Measurements from ENCODE around the gene HEG1.

Gene HEG1

DNA sequence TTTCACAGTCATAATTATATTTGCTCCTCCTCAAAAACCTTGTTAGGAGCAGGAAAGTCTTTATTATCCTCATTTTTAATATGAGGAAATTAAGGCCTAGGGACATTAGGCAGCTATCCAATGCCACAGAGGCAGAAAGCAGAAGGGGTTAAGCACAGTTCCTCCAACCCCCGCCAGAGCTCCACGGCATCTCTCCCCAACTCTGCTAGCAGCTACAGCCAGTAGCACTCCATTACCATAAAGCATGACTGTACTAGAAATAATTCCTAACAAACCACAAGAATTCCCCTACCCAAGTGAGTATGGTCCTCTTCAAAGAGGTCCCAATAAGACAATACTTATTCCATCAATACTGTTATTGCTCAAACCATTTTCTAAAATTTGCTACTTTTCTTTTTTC is 9.8 kb downstream of the HEG1 start:
- no peak for DNase-seq

DNA sequence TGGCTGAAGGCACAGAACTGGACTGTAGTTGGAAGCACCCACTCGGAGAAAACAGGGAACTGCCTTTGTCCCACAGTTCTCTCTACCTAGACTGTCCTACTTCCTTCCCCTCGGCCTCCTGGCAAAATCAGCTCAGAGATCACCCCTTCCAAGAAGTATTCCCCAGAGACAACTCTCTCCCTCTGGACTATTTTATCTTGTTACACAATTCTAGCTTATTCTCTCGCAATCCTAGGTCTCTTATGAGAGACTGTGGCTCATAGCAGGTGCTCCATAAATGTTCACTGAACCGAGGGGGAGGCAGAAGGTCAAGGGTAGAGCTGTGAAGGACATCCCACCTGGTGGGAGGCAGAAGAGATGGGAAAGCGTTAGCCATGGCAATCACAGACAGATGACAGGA is 10.6 kb downstream of the HEG1 start:
- Histone ChIP-seq H3K27ac (ENCODE audit: low read length) (no peak overlapping the region), H3K27me3 (replicated peaks; ENCODE audit: insufficient read depth, low read length) (no peaks in the 10 kb centered on the region), H3K9ac (ENCODE audit: low read length) (no peak overlapping the region), H3K36me3 (replicated peaks; ENCODE audit: insufficient read depth, low read length) (no peaks in the 10 kb centered on the region), H3K4me3 (ENCODE audit: low read length) (no peak overlapping the region), H3K4me1 (ENCODE audit: low read length) (no peaks in the 10 kb centered on the region), H4K20me1 (ENCODE audit: insufficient read depth, low read length) (no peaks in the 10 kb centered on the region), H3K9me3 (replicated peaks; ENCODE audit: insufficient read depth, low read length) (no peaks in the 10 kb centered on the region), H3K9me2 (replicated peaks; ENCODE audit: insufficient read depth, low read length) (no peaks in the 10 kb centered on the region), H3F3A (ENCODE audit: insufficient read depth, low read length) (no peaks in the 10 kb centered on the region), H3K4me2 (ENCODE audit: low read depth, low read length) (no peak overlapping the region), H2AFZ (ENCODE audit: low read length) (no peak overlapping the region), H3K79me2 (ENCODE audit: low read length) (no peaks in the 10 kb centered on the region)
- TF ChIP-seq EZH2 (optimal IDR thresholded peaks at IDR 0.05; ENCODE audit: low read depth, low read length) (no peak), EZH2phosphoT487 (IDR thresholded peaks at IDR 0.05; ENCODE audit: low read length) (no peak)
- TF ChIP-seq, protein P1, sequence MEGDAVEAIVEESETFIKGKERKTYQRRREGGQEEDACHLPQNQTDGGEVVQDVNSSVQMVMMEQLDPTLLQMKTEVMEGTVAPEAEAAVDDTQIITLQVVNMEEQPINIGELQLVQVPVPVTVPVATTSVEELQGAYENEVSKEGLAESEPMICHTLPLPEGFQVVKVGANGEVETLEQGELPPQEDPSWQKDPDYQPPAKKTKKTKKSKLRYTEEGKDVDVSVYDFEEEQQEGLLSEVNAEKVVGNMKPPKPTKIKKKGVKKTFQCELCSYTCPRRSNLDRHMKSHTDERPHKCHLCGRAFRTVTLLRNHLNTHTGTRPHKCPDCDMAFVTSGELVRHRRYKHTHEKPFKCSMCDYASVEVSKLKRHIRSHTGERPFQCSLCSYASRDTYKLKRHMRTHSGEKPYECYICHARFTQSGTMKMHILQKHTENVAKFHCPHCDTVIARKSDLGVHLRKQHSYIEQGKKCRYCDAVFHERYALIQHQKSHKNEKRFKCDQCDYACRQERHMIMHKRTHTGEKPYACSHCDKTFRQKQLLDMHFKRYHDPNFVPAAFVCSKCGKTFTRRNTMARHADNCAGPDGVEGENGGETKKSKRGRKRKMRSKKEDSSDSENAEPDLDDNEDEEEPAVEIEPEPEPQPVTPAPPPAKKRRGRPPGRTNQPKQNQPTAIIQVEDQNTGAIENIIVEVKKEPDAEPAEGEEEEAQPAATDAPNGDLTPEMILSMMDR (IDR thresholded peaks at IDR 0.05; ENCODE audit: low read length): no peak
- no peak for DNase-seq

More for the DNA sequence above, 9.8 kb downstream of the HEG1 start:
- Histone ChIP-seq H3K9me2 (replicated peaks; ENCODE audit: insufficient read depth, low read length) (no peaks in the 10 kb centered on the region), H3K9ac (ENCODE audit: low read length) (no peak overlapping the region), H3K4me3 (ENCODE audit: low read length) (no peak overlapping the region), H3K27ac (ENCODE audit: low read length) (no peak overlapping the region), H3K27me3 (replicated peaks; ENCODE audit: insufficient read depth, low read length) (no peaks in the 10 kb centered on the region), H4K20me1 (ENCODE audit: insufficient read depth, low read length) (no peaks in the 10 kb centered on the region), H3K9me3 (replicated peaks; ENCODE audit: insufficient read depth, low read length) (no peaks in the 10 kb centered on the region), H3F3A (ENCODE audit: insufficient read depth, low read length) (no peaks in the 10 kb centered on the region), H2AFZ (ENCODE audit: low read length) (no peak overlapping the region), H3K4me2 (ENCODE audit: low read depth, low read length) (no peak overlapping the region), H3K79me2 (ENCODE audit: low read length) (no peaks in the 10 kb centered on the region), H3K4me1 (ENCODE audit: low read length) (no peaks in the 10 kb centered on the region), H3K36me3 (replicated peaks; ENCODE audit: insufficient read depth, low read length) (no peaks in the 10 kb centered on the region)
- TF ChIP-seq, protein P1 (IDR thresholded peaks at IDR 0.05; ENCODE audit: low read length): no peak
- TF ChIP-seq EZH2phosphoT487 (IDR thresholded peaks at IDR 0.05; ENCODE audit: low read length): no peak
- TF ChIP-seq EZH2 (optimal IDR thresholded peaks at IDR 0.05; ENCODE audit: low read depth, low read length): no peak

DNA sequence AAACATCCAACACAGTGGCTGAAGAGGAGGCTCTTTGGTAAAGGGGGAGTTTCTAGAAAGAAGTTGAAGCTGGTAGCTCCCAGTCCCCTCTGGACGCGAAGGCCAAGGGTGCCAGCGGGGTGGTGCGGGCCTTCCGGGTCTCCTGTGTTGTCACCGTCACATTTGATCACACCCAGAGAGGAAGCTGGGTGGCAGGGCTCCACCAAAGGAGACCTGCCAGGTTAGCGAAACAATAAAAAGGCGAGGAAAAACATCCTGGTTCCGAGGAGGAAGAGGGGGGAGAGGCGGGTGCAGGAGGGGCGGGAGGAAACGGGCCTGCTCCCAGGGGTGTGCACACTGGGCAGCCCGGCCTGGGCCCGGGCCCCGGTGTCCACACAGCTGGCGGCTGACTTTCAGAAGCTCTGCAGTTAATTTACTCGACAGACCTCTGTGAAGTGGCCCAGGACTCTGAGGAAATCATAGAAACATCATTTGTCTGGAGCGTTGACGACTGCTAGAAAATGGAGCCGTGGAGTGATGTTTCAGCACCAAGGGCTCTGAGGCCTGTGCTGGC is 12.1 kb downstream of the HEG1 start:
- H3K4me3 ChIP-seq (ENCODE audit: low read length): no peak overlapping the region
- H3K9me2 ChIP-seq (replicated peaks; ENCODE audit: insufficient read depth, low read length): no peaks in the 10 kb centered on the region
- no peaks in the 10 kb centered on the region for H3K9me3 ChIP-seq (replicated peaks; ENCODE audit: insufficient read depth, low read length)
- H3K36me3 ChIP-seq (replicated peaks; ENCODE audit: insufficient read depth, low read length): no peaks in the 10 kb centered on the region
- TF ChIP-seq, protein P1 (IDR thresholded peaks at IDR 0.05; ENCODE audit: low read length): no peak
- TF ChIP-seq EZH2phosphoT487 (IDR thresholded peaks at IDR 0.05; ENCODE audit: low read length) (no peak), EZH2 (optimal IDR thresholded peaks at IDR 0.05; ENCODE audit: low read depth, low read length) (no peak)
- H3K27me3 ChIP-seq (replicated peaks; ENCODE audit: insufficient read depth, low read length): no peaks in the 10 kb centered on the region
- H3K79me2 ChIP-seq (ENCODE audit: low read length): no peaks in the 10 kb centered on the region
- H4K20me1 ChIP-seq (ENCODE audit: insufficient read depth, low read length): no peaks in the 10 kb centered on the region
- no peak for DNase-seq
- H2AFZ ChIP-seq (ENCODE audit: low read length): no peak overlapping the region
- H3F3A ChIP-seq (ENCODE audit: insufficient read depth, low read length): no peaks in the 10 kb centered on the region
- no peaks in the 10 kb centered on the region for H3K4me1 ChIP-seq (ENCODE audit: low read length)
- H3K4me2 ChIP-seq (ENCODE audit: low read depth, low read length): no peak overlapping the region
- no peak overlapping the region for H3K27ac ChIP-seq (ENCODE audit: low read length)
- H3K9ac ChIP-seq (ENCODE audit: low read length): no peak overlapping the region
